Prostate gland (tissue), 2 donors: ENCODE data around the gene FAM107A. TPM values are rescaled to one million over a fixed set of nuclear protein-coding genes. Genes with fewer than 3 reads are reported as not detected.

Experiments
- DNase-seq: peaks from one replicate; pipeline ENCODE4 v3.0.0-alpha.2; 2019; ENCODE audit warnings: low spot score
- H3K27ac ChIP-seq, 2 donors: fragments of 200-600 bp; sonication (generic); 2 replicates each; pipeline ENCODE4 v1.5.1; 2017 to 2019
- H3K27me3 ChIP-seq: fragments of 200-600 bp; sonication (generic); replicated peaks from 2 replicates; pipeline ENCODE4 v1.5.1; 2019; ENCODE audit not compliant: insufficient read depth
- H3K36me3 ChIP-seq, 2 donors: fragments of 200-600 bp; sonication (generic); 1 replicate in 1 of 2; 2 replicates in 1 of 2; pipeline versions ENCODE4 v1.5.1 to v1.8.1; 2017 to 2019
- H3K4me1 ChIP-seq: fragments of 200-600 bp; sonication (generic); replicated peaks from 2 replicates; pipeline ENCODE4 v1.5.1; 2019
- H3K4me3 ChIP-seq, 2 donors: fragments of 200-600 bp; sonication (generic); 2 replicates each; pipeline ENCODE4 v1.5.1; 2017 to 2019
- H3K9me3 ChIP-seq: fragments of 200-600 bp; sonication (generic); 2 replicates; pipeline ENCODE4 v1.5.1; 2017
- POLR2A ChIP-seq: fragments of 450-650 bp; IDR thresholded peaks from one replicate; pipeline ENCODE4 v1.6.1; 2016; ENCODE audit warnings: antibody characterized with exemption, mild to moderate bottlenecking
- POLR2AphosphoS5 ChIP-seq: sonication (generic); formaldehyde crosslinking; IDR thresholded peaks from one replicate; pipeline ENCODE4 v1.6.1; 2017; ENCODE audit warnings: antibody characterized with exemption
- WGBS: methylation state at CpG from one replicate; pipeline ENCODE4 v1.1.5; 2018; 5-methylcytosine and 5-hydroxymethylcytosine counted together
- intact Hi-C: fragments of 100-400 bp; cut with DNase I; formaldehyde crosslinking; loops from one replicate; pipeline ENCODE4 v1.14.2; 2022
- total RNA-seq, 2 donors: library from RNA; depleted of rRNA; stranded (reverse); fragments of >200 nt; gene quantifications; one replicate each; pipeline ENCODE4 v1.1.0, GENCODE V29; 2016
- TF ChIP-seq, protein P1 (sequence below), 4 experiments: fragments of 200-600 bp in 2 of 4; fragments of 450-650 bp in 2 of 4; sonication (generic) in 2 of 4; IDR thresholded peaks; 1 replicate in 3 of 4; 2 replicates in 1 of 4; pipeline ENCODE4 v1.5.1; 2016 to 2019; ENCODE audit warnings: antibody characterized with exemption in 4 of 4, mild to moderate bottlenecking in 2 of 4, moderate library complexity in 2 of 4

FAM107A gene
- total RNA-seq, 2 donors from 2014 or later: 54.5 to 80.2 TPM

DNA sequence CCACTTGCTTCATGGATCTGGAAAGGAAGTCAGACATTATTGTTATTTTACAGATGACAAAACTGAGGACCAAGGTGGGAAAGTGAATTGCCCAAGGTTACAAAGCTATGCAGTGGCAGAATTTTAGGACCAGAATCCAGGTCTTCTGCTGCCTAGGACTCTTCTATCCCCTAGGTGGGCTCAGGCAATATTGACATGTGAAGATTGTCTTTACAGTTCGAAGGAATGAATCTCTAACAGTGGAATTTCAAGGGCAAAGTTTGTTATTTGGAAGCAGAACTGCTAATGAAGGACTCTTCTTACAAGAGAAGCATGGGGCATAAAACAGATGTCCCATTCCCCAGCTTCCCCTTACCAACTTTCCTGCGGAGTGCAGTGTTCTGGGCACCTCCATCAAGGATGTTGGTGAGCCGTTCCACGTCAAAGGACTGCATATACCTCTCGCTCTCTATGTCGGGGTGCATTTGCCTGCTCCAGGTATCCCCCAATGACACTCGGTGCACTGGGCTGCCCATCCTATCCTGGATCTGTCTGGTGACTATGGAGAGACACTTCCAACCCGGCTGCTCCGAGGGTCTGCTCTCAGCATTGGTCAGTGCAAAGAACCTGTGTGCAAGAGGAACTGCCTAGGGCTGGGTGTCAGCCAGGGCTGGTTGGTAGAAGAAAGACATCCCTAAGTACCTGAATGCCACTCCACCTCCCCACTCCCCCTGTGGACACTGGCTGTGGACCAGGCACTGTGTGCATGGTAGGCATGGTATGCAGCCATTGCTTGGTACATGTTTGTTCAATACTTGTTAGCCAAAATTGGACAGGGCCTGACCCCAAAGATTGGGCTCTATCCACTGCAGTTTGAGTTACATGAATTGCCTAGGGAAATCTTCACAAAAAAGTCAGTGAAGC lies 42.3 kb downstream of the FAM107A start:
- no peak for DNase-seq
- no peaks in the 10 kb centered on the region for H3K4me1 ChIP-seq
- H3K27ac ChIP-seq: peak overlapping the region in 1 of 2 donors; percentile 76
- intact Hi-C loops: loop anchor here (5.0 kb wide), 2 partner anchors 43 to 113 kb away; partner anchors contain the start of gene KCTD6
- H3K4me3 ChIP-seq: no peak overlapping the region
- H3K36me3 ChIP-seq: peaks cover 0 to 4% of the 10 kb centered on the region in 2 donors
- no peaks in the 10 kb centered on the region for H3K27me3 ChIP-seq
- TF ChIP-seq, protein P1, sequence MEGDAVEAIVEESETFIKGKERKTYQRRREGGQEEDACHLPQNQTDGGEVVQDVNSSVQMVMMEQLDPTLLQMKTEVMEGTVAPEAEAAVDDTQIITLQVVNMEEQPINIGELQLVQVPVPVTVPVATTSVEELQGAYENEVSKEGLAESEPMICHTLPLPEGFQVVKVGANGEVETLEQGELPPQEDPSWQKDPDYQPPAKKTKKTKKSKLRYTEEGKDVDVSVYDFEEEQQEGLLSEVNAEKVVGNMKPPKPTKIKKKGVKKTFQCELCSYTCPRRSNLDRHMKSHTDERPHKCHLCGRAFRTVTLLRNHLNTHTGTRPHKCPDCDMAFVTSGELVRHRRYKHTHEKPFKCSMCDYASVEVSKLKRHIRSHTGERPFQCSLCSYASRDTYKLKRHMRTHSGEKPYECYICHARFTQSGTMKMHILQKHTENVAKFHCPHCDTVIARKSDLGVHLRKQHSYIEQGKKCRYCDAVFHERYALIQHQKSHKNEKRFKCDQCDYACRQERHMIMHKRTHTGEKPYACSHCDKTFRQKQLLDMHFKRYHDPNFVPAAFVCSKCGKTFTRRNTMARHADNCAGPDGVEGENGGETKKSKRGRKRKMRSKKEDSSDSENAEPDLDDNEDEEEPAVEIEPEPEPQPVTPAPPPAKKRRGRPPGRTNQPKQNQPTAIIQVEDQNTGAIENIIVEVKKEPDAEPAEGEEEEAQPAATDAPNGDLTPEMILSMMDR (IDR thresholded peaks at IDR 0.05): no peak
- TF ChIP-seq POLR2A (no peak), POLR2AphosphoS5 (no peak)
- 96% methylated on average over 9 of the region's 9 CpGs for WGBS
- no peaks in the 10 kb centered on the region for H3K9me3 ChIP-seq

DNA sequence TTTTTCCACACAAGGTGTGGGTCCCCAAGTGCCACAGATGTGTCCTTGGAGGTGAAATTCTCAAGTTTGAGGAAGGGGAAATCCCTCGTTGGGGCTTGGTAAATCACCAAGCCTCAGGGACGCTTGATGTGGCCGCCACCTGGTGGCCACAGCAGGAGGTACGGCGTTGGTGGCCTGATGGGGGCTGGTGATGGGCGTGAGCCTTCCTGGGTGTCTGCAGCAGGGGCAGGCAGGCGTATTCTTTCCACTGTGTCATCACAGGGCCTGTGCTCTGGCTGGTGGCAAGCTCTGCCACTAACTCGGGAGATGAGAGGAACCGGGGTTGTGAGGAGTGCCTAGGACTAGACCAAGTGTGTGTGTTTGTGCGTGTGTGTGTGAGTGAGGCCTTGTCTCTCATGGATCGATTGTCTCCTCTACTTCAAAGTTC lies 44.4 kb downstream of the FAM107A start:
- Histone ChIP-seq H3K4me1 (no peaks in the 10 kb centered on the region), H3K27ac (no peak overlapping the region), H3K4me3 (no peak overlapping the region), H3K9me3 (no peaks in the 10 kb centered on the region), H3K27me3 (no peaks in the 10 kb centered on the region), H3K36me3 (peaks cover 0 to 4% of the 10 kb centered on the region in 2 donors)
- peak; percentile 43 for DNase-seq
- WGBS: 17% methylated on average over 11 of the region's 11 CpGs
- TF ChIP-seq POLR2A (no peak), POLR2AphosphoS5 (peak; percentile 63)
- TF ChIP-seq, protein P1 (IDR thresholded peaks at IDR 0.05): peak; percentile 86 to 96 (median 92)
- intact Hi-C loops: loop anchor here (5.0 kb wide), 2 partner anchors 41 to 111 kb away; partner anchors contain the start of gene KCTD6

DNA sequence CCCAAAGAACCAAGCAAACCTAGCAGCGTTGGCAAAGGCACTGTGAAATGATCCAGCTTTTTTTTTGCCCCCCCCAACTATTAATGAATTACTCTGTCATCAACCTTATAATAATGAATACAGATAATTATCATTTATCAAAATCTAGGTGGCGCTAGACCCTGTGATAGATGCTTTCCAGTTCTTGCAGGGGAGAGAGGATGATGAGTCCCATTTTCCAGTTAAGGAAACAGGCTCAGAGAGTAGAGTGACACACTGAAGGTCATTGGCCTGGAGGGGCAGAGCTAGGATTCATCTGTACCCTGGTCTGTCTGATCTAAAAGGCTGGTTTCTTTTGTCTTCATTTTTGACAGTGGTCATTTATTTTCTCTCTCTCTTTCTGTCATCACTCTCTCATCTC lies 45.2 kb downstream of the FAM107A start:
- TF ChIP-seq, protein P1 (IDR thresholded peaks at IDR 0.05): no peak
- TF ChIP-seq POLR2AphosphoS5: no peak
- no peak for TF ChIP-seq POLR2A
- H3K4me3 ChIP-seq: no peak overlapping the region
- WGBS: 86% methylated on average over 2 of the region's 2 CpGs
- no peaks in the 10 kb centered on the region for H3K27me3 ChIP-seq
- no peaks in the 10 kb centered on the region for H3K4me1 ChIP-seq
- H3K9me3 ChIP-seq: no peaks in the 10 kb centered on the region
- no peak for DNase-seq
- intact Hi-C loops: loop anchor here (5.0 kb wide), 2 partner anchors 40 to 110 kb away; partner anchors contain the start of gene KCTD6
- peaks cover 0 to 4% of the 10 kb centered on the region in 2 donors for H3K36me3 ChIP-seq
- no peak overlapping the region for H3K27ac ChIP-seq

DNA sequence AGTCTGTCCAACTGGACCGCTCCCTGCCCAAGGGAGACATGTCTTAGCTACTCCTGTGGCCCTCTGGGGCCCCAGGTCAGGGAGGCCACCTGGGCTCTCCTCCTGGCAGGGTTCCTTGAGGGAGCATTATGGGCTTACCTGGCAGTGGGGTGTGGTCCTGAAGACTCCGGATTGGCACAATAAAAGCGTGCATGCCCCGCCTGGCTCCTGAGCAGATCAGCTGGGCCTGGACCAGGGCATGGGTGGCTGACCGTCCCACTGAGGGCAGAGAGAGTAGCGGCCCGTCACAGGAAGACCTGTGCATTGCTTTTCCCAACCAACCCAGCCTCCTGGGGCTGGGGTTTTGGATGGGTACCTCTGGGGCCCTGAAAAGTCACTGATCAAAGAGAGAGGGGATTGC lies 45.6 kb downstream of the FAM107A start:
- intact Hi-C loops: loop anchor here (5.0 kb wide), 2 partner anchors 39 to 109 kb away; partner anchors contain the start of gene KCTD6
- TF ChIP-seq POLR2A: no peak
- no peak for TF ChIP-seq POLR2AphosphoS5
- 95% methylated on average over 3 of the region's 7 CpGs for WGBS
- DNase-seq: no peak
- Histone ChIP-seq H3K27me3 (no peaks in the 10 kb centered on the region), H3K36me3 (peaks cover 0 to 4% of the 10 kb centered on the region in 2 donors), H3K4me3 (no peak overlapping the region), H3K27ac (no peak overlapping the region), H3K9me3 (no peaks in the 10 kb centered on the region), H3K4me1 (no peaks in the 10 kb centered on the region)

DNA sequence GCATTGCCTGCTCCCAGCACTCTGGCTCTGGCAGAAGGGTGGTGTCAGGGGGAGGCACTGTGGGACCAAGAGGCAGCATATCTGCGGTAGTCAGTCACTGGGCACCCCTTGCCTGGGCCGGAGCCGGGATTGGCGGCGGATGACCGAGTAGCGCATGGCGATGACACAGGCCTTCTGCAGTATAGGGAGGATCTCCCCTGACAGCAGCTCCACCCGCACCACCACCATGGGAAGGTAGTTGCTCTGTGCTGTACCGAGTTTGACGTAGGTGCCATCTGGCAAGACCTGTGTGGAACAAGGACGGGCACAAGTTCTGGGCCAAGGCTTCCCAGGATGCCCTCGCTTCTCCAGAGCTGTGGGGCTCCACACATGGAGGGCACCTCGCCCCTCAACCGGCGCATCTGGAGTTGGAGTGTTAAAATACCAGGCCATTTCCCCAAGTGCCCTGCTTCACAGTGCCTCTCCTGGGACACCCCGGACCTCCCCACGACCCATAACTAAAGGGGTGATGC lies 46.8 kb downstream of the FAM107A start:
- Histone ChIP-seq H3K36me3 (peaks cover 0 to 4% of the 10 kb centered on the region in 2 donors), H3K4me1 (no peaks in the 10 kb centered on the region), H3K27me3 (no peaks in the 10 kb centered on the region), H3K9me3 (no peaks in the 10 kb centered on the region), H3K4me3 (no peak overlapping the region), H3K27ac (no peak overlapping the region)
- intact Hi-C loops: loop anchor here (5.0 kb wide), 2 partner anchors 38 to 108 kb away; partner anchors contain the start of gene KCTD6
- WGBS: 95% methylated on average over 18 of the region's 18 CpGs
- DNase-seq: no peak
- TF ChIP-seq, protein P1 (IDR thresholded peaks at IDR 0.05): no peak
- no peak for TF ChIP-seq POLR2AphosphoS5
- TF ChIP-seq POLR2A: no peak
